ENCODE data around the gene FOSB. TPM values are rescaled to one million over a fixed set of nuclear protein-coding genes. Genes with fewer than 3 reads are reported as not detected.

FOSB gene
- total RNA-seq, 1 experiment from 2014 or later: 5.5 TPM

- DNase-seq (ENCODE audit: low read depth): no peak
These were observed 56.9 kb downstream of the FOSB start for GRCh38 chr19:45524575-45525129.

Other genes with a start within 250 kb of the FOSB start
- not detected in 2 replicates for gene EXOC3L2, start 222.6 kb upstream of the FOSB start, total RNA-seq (2014; rRNA removed; shearing (Covaris generic))
- gene MARK4, start 216.7 kb upstream of the FOSB start, total RNA-seq (2014; rRNA removed; shearing (Covaris generic)): 7.1 and 11.0 TPM in 2 replicates
- gene CKM, start 145.1 kb upstream of the FOSB start, total RNA-seq (2014; rRNA removed; shearing (Covaris generic)): not detected in 2 replicates
- 0.42 and 2.4 TPM in 2 replicates for gene KLC3, start 127.2 kb upstream of the FOSB start, total RNA-seq (2014; rRNA removed; shearing (Covaris generic))
- gene ERCC2, start 97.4 kb upstream of the FOSB start, total RNA-seq (2014; rRNA removed; shearing (Covaris generic)): 30.6 and 51.7 TPM in 2 replicates
- 2.9 and 7.4 TPM in 2 replicates for gene PPP1R13L, start 62.9 kb upstream of the FOSB start, total RNA-seq (2014; rRNA removed; shearing (Covaris generic))
- 11.1 and 13.4 TPM in 2 replicates for gene POLR1G, start 61.4 kb upstream of the FOSB start, total RNA-seq (2014; rRNA removed; shearing (Covaris generic))
- gene ERCC1, start 44.1 kb upstream of the FOSB start, total RNA-seq (2014; rRNA removed; shearing (Covaris generic)): 78.1 and 87.7 TPM in 2 replicates
- 3.5 and 4.2 TPM in 2 replicates for gene RTN2, start 29.1 kb downstream of the FOSB start, total RNA-seq (2014; rRNA removed; shearing (Covaris generic))
- gene PPM1N, start 30.4 kb downstream of the FOSB start, total RNA-seq (2014; rRNA removed; shearing (Covaris generic)): 0.64 TPM in 1 of 2 replicates, not detected in the other
- gene VASP, start 39.5 kb downstream of the FOSB start, total RNA-seq (2014; rRNA removed; shearing (Covaris generic)): 91.6 and 97.7 TPM in 2 replicates
- gene OPA3, start 116.8 kb downstream of the FOSB start, total RNA-seq (2014; rRNA removed; shearing (Covaris generic)): 8.7 and 20.2 TPM in 2 replicates
- 0.02 TPM in 1 of 2 replicates, not detected in the other for gene GPR4, start 134.2 kb downstream of the FOSB start, total RNA-seq (2014; rRNA removed; shearing (Covaris generic))
- gene EML2, start 171.4 kb downstream of the FOSB start, total RNA-seq (2014; rRNA removed; shearing (Covaris generic)): 8.9 and 12.7 TPM in 2 replicates
- 0.02 and 0.32 TPM in 2 replicates for gene GIPR, start 200.2 kb downstream of the FOSB start, total RNA-seq (2014; rRNA removed; shearing (Covaris generic))
- gene SNRPD2, start 224.0 kb downstream of the FOSB start, total RNA-seq (2014; rRNA removed; shearing (Covaris generic)): 294 and 342 TPM in 2 replicates
- 12.8 and 25.3 TPM in 2 replicates for gene QPCTL, start 224.7 kb downstream of the FOSB start, total RNA-seq (2014; rRNA removed; shearing (Covaris generic))